ENCODE data around the gene MYO3B. TPM values are rescaled to one million over a fixed set of nuclear protein-coding genes. Genes with fewer than 3 reads are reported as not detected.
"Not testable (repeated sequence)": the region's sequence is repeated elsewhere in the genome, so short reads cannot be mapped to it uniquely, and the experiment has no call there.

The MYO3B gene
- total RNA-seq, 2 donors from 2014 or later = 5.2 to 10.9 TPM

GRCh38 chr2:170344663-170345346 is 166.9 kb downstream of the MYO3B start:
- H3K27me3 Mint-ChIP-seq (ENCODE audit: insufficient read depth) = no peaks in the 10 kb centered on the region
- Histone ChIP-seq H3K27me3 (ENCODE audit: control insufficient read depth, insufficient read depth, low read length, poor library complexity, severe bottlenecking) (no peaks in the 10 kb centered on the region), H3K27ac (ENCODE audit: low read depth, low read length) (no peak overlapping the region), H3K4me1 (ENCODE audit: control insufficient read depth, insufficient read depth, low read length) (peaks cover 13% of the 10 kb centered on the region), H3K36me3 (ENCODE audit: control insufficient read depth, insufficient read depth, low read length) (no peaks in the 10 kb centered on the region), H3K9ac (ENCODE audit: extremely low read depth, low read length, poor library complexity, severe bottlenecking) (no peak overlapping the region), H3K9me3 (ENCODE audit: control insufficient read depth, low read length) (no peaks in the 10 kb centered on the region), H3K4me3 (ENCODE audit: low read length) (no peak overlapping the region)
- H3K36me3 Mint-ChIP-seq (ENCODE audit: low read depth) = no peaks in the 10 kb centered on the region
- H3K9me3 Mint-ChIP-seq = no peaks in the 10 kb centered on the region
- peaks cover 35% of the 10 kb centered on the region for H3K4me1 Mint-ChIP-seq
- no peak overlapping the region for H3K4me3 Mint-ChIP-seq
- WGBS, 2 experiments (ENCODE audit: insufficient coverage in 1 of 2, insufficient read length in 1 of 2) = 92% methylated on average over 3 of the region's 3 CpGs; no CpG with 5 or more reads in 1 of the 2 experiments
- no peak for TF ChIP-seq CTCF (conservative IDR thresholded peaks at IDR 0.05)
- DNase-seq = no peak
- H3K27ac Mint-ChIP-seq = no peak overlapping the region

DNA sequence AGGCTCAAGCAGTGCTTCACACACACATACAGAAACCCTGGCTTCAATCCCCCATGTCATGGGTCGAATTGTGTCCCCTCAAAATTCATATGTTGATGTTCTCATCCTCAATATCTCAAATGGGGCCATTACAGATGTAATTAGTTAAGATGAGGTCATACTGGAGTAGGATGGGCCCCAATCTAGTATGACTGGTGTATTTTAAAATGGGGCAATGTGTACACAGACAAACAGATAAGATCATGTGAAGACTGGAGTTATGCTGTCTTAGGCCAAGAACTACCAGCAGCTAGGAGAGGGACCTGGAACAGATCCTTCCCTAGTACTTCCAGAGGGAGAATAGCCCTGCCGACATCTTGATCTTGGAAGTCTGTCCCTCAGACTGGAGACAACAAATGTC is 167.7 kb downstream of the MYO3B start:
- H3K9me3 ChIP-seq (ENCODE audit: control insufficient read depth, low read length) = no peaks in the 10 kb centered on the region
- no peak overlapping the region for H3K27ac ChIP-seq (ENCODE audit: low read depth, low read length)
- Mint-ChIP-seq H3K9me3 (no peaks in the 10 kb centered on the region), H3K4me3 (no peak overlapping the region), H3K27ac (no peak overlapping the region), H3K36me3 (ENCODE audit: low read depth) (no peaks in the 10 kb centered on the region), H3K4me1 (peaks cover 27% of the 10 kb centered on the region), H3K27me3 (ENCODE audit: insufficient read depth) (no peaks in the 10 kb centered on the region)
- WGBS, 2 experiments (ENCODE audit: insufficient coverage in 1 of 2, insufficient read length in 1 of 2) = 91 to 100% methylated on average over 1 to 2 of the region's 2 CpGs
- no peaks in the 10 kb centered on the region for H3K27me3 ChIP-seq (ENCODE audit: control insufficient read depth, insufficient read depth, low read length, poor library complexity, severe bottlenecking)
- TF ChIP-seq CTCF (conservative IDR thresholded peaks at IDR 0.05) = no peak
- H3K9ac ChIP-seq (ENCODE audit: extremely low read depth, low read length, poor library complexity, severe bottlenecking) = no peak overlapping the region
- H3K4me1 ChIP-seq (ENCODE audit: control insufficient read depth, insufficient read depth, low read length) = peaks cover 6% of the 10 kb centered on the region
- DNase-seq = no peak
- no peaks in the 10 kb centered on the region for H3K36me3 ChIP-seq (ENCODE audit: control insufficient read depth, insufficient read depth, low read length)
- H3K4me3 ChIP-seq (ENCODE audit: low read length) = no peak overlapping the region

- H3K4me3 ChIP-seq (ENCODE audit: low read length); H3K9me3 ChIP-seq (ENCODE audit: control insufficient read depth, low read length); H3K27me3 ChIP-seq (ENCODE audit: control insufficient read depth, insufficient read depth, low read length, poor library complexity, severe bottlenecking); H3K4me3 Mint-ChIP-seq; H3K36me3 Mint-ChIP-seq (ENCODE audit: low read depth); H3K36me3 ChIP-seq (ENCODE audit: control insufficient read depth, insufficient read depth, low read length); H3K27me3 Mint-ChIP-seq (ENCODE audit: insufficient read depth); H3K4me1 ChIP-seq (ENCODE audit: control insufficient read depth, insufficient read depth, low read length); H3K27ac ChIP-seq (ENCODE audit: low read depth, low read length); H3K27ac Mint-ChIP-seq; H3K9ac ChIP-seq (ENCODE audit: extremely low read depth, low read length, poor library complexity, severe bottlenecking); DNase-seq; H3K9me3 Mint-ChIP-seq: not testable (repeated sequence)
- 86 to 94% methylated on average over 3 to 5 of the region's 5 CpGs for WGBS, 2 experiments (ENCODE audit: insufficient coverage in 1 of 2, insufficient read length in 1 of 2)
- peaks cover 22% of the 10 kb centered on the region for H3K4me1 Mint-ChIP-seq
These were observed 171.3 kb downstream of the MYO3B start for GRCh38 chr2:170349269-170349668.
